GM19239 (cell line): ENCODE measurements around the gene LRRC18.
A peak's percentile ranks its signal among the peaks of the same experiment; 100 is the strongest.

Experiments used
- DNase-seq: peaks from one replicate; pipeline ENCODE4 v3.0.0; 2011; ENCODE audit warnings: low spot score; ENCODE audit not compliant: insufficient read length
- FAIRE-seq: peaks from 2 replicates; lab custom pipeline; 2011; peaks lifted over from hg19 to GRCh38; lab: Jason Lieb, UNC

Gene LRRC18

GRCh38 chr10:48923748-48924147 lies 15.9 kb downstream of the LRRC18 start:
- FAIRE-seq (no peak), DNase-seq (no peak)

- DNase-seq = no peak
Measured at GRCh38 chr10:48913674-48914073, 26.0 kb downstream of the LRRC18 start.

GRCh38 chr10:48910548-48910947 lies 29.1 kb downstream of the LRRC18 start:
- no peak for FAIRE-seq
- no peak for DNase-seq

More at GRCh38 chr10:48913674-48914073, 26.0 kb downstream of the LRRC18 start:
- no peak for FAIRE-seq

GRCh38 chr10:48907730-48908129 lies 31.9 kb downstream of the LRRC18 start:
- peak; percentile 37 for DNase-seq

GRCh38 chr10:48906841-48907240 lies 32.8 kb downstream of the LRRC18 start:
- DNase-seq = no peak
- no peak for FAIRE-seq

More at GRCh38 chr10:48907730-48908129, 31.9 kb downstream of the LRRC18 start:
- no peak for FAIRE-seq

GRCh38 chr10:48905311-48905710 lies 34.3 kb downstream of the LRRC18 start:
- DNase-seq (no peak), FAIRE-seq (no peak)

GRCh38 chr10:48904861-48905260 lies 34.8 kb downstream of the LRRC18 start:
- DNase-seq (no peak), FAIRE-seq (no peak)

- FAIRE-seq (no peak), DNase-seq (no peak)
Measured at GRCh38 chr10:48903151-48903550, 36.5 kb downstream of the LRRC18 start.

- no peak for FAIRE-seq
- DNase-seq = no peak
Measured at GRCh38 chr10:48902096-48902495, 37.5 kb downstream of the LRRC18 start.

GRCh38 chr10:48901319-48901718 lies 38.3 kb downstream of the LRRC18 start:
- no peak for FAIRE-seq

GRCh38 chr10:48900371-48900801 lies 39.3 kb downstream of the LRRC18 start:
- no peak for DNase-seq
- no peak for FAIRE-seq

More at GRCh38 chr10:48901319-48901718, 38.3 kb downstream of the LRRC18 start:
- DNase-seq = no peak

- no peak for FAIRE-seq
- no peak for DNase-seq
Measured at GRCh38 chr10:48899781-48900180, 39.9 kb downstream of the LRRC18 start.

GRCh38 chr10:48898426-48898825 lies 41.2 kb downstream of the LRRC18 start:
- DNase-seq = no peak
- no peak for FAIRE-seq

- DNase-seq (no peak), FAIRE-seq (no peak)
Measured at GRCh38 chr10:48897441-48897790, 42.2 kb downstream of the LRRC18 start.

- no peak for DNase-seq
- FAIRE-seq = no peak
Measured at GRCh38 chr10:48896756-48897440, 42.7 kb downstream of the LRRC18 start.

GRCh38 chr10:48895803-48896195 lies 43.8 kb downstream of the LRRC18 start:
- no peak for DNase-seq
- FAIRE-seq = no peak

GRCh38 chr10:48894911-48895802 lies 44.5 kb downstream of the LRRC18 start:
- no peak for FAIRE-seq

GRCh38 chr10:48890888-48891850 lies 48.5 kb downstream of the LRRC18 start:
- FAIRE-seq (no peak), DNase-seq (no peak)

More at GRCh38 chr10:48894911-48895802, 44.5 kb downstream of the LRRC18 start:
- no peak for DNase-seq

GRCh38 chr10:48887982-48888381 lies 51.7 kb downstream of the LRRC18 start:
- DNase-seq (no peak), FAIRE-seq (no peak)

GRCh38 chr10:48885376-48885775 lies 54.3 kb downstream of the LRRC18 start:
- no peak for DNase-seq
- no peak for FAIRE-seq
